ENCODE results near the gene GALNTL6. TPM values are rescaled to one million over a fixed set of nuclear protein-coding genes. Genes with fewer than 3 reads are reported as not detected.

GALNTL6 gene
- total and polyA plus RNA-seq, 9 of the 15 experiments (the other 6 are each of a cell fraction or from before 2014, with no cell fraction given), result 0.18 to 0.50 (median 0.29) TPM

DNA sequence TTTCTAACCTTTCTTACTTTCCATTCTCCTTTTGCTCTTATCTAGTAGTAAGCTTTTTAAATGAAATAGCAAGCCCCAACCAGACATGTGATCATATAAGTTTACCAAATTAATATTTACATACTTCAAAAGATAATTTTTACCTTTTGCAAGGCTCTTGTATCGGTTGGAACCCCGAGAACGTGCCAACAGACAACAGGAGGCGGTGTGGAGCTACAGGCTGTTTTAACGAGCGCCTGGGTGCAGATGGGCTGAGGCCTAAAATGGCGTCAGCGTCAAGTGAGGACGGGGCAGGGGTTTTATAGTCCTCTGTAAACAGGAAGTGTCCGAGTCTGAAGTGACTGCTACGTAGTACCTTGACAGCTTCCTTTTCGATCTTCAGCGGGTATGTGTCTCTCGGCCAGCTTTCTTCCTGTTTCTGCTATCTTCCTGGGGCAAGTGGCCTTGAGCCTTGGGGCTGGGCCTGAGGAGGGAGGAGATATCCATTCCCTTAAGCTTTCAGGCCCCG is 342.7 kb downstream of the GALNTL6 start (continued):
- TF ChIP-seq ZNF584 (CRISPR knock-in tag; IDR thresholded peaks at IDR 0.05; ENCODE audit: low read depth) (no peak), HDGF (IDR thresholded peaks at IDR 0.05) (no peak), RAD21 (CRISPR knock-in tag; conservative IDR thresholded peaks at IDR 0.05 in 1 of 2, IDR thresholded peaks at IDR 0.05 in 1 of 2) (peak; percentile 40 to 42; a peak in 3 of 4 replicates), CBX8 (IDR thresholded peaks at IDR 0.05; ENCODE audit: borderline replicate concordance, extremely low read depth, low read depth, low read length, poor library complexity, severe bottlenecking) (no peak), CEBPG (CRISPR knock-in tag; IDR thresholded peaks at IDR 0.05) (no peak), CEBPG (tag; conservative IDR thresholded peaks at IDR 0.05 in 1 of 2, IDR thresholded peaks at IDR 0.05 in 1 of 2) (no peak), POLR2B (IDR thresholded peaks at IDR 0.05; ENCODE audit: low read depth, partially characterized antibody) (peak; percentile 81), RBFOX2 (IDR thresholded peaks at IDR 0.05; ENCODE audit: low read depth, low read length) (peak; percentile 60)
- TF ChIP-seq, protein P1, sequence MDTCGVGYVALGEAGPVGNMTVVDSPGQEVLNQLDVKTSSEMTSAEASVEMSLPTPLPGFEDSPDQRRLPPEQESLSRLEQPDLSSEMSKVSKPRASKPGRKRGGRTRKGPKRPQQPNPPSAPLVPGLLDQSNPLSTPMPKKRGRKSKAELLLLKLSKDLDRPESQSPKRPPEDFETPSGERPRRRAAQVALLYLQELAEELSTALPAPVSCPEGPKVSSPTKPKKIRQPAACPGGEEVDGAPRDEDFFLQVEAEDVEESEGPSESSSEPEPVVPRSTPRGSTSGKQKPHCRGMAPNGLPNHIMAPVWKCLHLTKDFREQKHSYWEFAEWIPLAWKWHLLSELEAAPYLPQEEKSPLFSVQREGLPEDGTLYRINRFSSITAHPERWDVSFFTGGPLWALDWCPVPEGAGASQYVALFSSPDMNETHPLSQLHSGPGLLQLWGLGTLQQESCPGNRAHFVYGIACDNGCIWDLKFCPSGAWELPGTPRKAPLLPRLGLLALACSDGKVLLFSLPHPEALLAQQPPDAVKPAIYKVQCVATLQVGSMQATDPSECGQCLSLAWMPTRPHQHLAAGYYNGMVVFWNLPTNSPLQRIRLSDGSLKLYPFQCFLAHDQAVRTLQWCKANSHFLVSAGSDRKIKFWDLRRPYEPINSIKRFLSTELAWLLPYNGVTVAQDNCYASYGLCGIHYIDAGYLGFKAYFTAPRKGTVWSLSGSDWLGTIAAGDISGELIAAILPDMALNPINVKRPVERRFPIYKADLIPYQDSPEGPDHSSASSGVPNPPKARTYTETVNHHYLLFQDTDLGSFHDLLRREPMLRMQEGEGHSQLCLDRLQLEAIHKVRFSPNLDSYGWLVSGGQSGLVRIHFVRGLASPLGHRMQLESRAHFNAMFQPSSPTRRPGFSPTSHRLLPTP (IDR thresholded peaks at IDR 0.05; ENCODE audit: borderline replicate concordance, extremely low read depth, insufficient read length), result no peak
- TF ChIP-seq, protein P2, sequence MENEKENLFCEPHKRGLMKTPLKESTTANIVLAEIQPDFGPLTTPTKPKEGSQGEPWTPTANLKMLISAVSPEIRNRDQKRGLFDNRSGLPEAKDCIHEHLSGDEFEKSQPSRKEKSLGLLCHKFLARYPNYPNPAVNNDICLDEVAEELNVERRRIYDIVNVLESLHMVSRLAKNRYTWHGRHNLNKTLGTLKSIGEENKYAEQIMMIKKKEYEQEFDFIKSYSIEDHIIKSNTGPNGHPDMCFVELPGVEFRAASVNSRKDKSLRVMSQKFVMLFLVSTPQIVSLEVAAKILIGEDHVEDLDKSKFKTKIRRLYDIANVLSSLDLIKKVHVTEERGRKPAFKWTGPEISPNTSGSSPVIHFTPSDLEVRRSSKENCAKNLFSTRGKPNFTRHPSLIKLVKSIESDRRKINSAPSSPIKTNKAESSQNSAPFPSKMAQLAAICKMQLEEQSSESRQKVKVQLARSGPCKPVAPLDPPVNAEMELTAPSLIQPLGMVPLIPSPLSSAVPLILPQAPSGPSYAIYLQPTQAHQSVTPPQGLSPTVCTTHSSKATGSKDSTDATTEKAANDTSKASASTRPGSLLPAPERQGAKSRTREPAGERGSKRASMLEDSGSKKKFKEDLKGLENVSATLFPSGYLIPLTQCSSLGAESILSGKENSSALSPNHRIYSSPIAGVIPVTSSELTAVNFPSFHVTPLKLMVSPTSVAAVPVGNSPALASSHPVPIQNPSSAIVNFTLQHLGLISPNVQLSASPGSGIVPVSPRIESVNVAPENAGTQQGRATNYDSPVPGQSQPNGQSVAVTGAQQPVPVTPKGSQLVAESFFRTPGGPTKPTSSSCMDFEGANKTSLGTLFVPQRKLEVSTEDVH (IDR thresholded peaks at IDR 0.05; ENCODE audit: low read depth, partially characterized antibody), result peak; percentile 54
- TF ChIP-seq, protein P3, sequence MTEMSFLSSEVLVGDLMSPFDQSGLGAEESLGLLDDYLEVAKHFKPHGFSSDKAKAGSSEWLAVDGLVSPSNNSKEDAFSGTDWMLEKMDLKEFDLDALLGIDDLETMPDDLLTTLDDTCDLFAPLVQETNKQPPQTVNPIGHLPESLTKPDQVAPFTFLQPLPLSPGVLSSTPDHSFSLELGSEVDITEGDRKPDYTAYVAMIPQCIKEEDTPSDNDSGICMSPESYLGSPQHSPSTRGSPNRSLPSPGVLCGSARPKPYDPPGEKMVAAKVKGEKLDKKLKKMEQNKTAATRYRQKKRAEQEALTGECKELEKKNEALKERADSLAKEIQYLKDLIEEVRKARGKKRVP (CRISPR knock-in tag; IDR thresholded peaks at IDR 0.05), result no peak
- TF ChIP-seq, protein P4, sequence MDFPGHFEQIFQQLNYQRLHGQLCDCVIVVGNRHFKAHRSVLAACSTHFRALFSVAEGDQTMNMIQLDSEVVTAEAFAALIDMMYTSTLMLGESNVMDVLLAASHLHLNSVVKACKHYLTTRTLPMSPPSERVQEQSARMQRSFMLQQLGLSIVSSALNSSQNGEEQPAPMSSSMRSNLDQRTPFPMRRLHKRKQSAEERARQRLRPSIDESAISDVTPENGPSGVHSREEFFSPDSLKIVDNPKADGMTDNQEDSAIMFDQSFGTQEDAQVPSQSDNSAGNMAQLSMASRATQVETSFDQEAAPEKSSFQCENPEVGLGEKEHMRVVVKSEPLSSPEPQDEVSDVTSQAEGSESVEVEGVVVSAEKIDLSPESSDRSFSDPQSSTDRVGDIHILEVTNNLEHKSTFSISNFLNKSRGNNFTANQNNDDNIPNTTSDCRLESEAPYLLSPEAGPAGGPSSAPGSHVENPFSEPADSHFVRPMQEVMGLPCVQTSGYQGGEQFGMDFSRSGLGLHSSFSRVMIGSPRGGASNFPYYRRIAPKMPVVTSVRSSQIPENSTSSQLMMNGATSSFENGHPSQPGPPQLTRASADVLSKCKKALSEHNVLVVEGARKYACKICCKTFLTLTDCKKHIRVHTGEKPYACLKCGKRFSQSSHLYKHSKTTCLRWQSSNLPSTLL (IDR thresholded peaks at IDR 0.05), result no peak
- TF ChIP-seq, protein P5, sequence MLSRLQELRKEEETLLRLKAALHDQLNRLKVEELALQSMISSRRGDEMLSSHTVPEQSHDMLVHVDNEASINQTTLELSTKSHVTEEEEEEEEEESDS (CRISPR knock-in tag; IDR thresholded peaks at IDR 0.05), result no peak

All from K562 (cell line).